GM23338 (cell line): Measurements from ENCODE around the gene EGFL7. TPM values are rescaled to one million over a fixed set of nuclear protein-coding genes. Genes with fewer than 3 reads are reported as not detected.

Experiments used
- ATAC-seq: fragments of 200-7000 bp; cut with Tn5 transposase; 3 replicates; pipeline ENCODE4 v1.9.1; 2020
- DNase-seq: peaks from one replicate; pipeline ENCODE4 v3.0.0-alpha.2; 2015; ENCODE audit warnings: low spot score
- H2AFZ ChIP-seq: fragments of 200-600 bp; sonication (generic); 2 replicates; pipeline ENCODE4 v1.8.0; 2016; ENCODE audit warnings: antibody characterized with exemption, mild to moderate bottlenecking, moderate library complexity
- H3F3A ChIP-seq: fragments of 200-600 bp; sonication (generic); replicated peaks from 2 replicates; pipeline ENCODE4 v1.8.0; 2017; ENCODE audit warnings: antibody characterized with exemption, mixed run types, low read depth
- H3K27ac ChIP-seq: fragments of 200-600 bp; sonication (generic); 2 replicates; pipeline ENCODE4 v1.6.1; 2016; ENCODE audit warnings: low read depth
- H3K27me3 ChIP-seq: fragments of 200-600 bp; sonication (generic); 2 replicates; pipeline ENCODE4 v1.8.0; 2016; ENCODE audit warnings: mild to moderate bottlenecking, mixed run types, moderate library complexity; ENCODE audit not compliant: insufficient read depth
- H3K36me3 ChIP-seq: fragments of 200-600 bp; sonication (generic); 2 replicates; pipeline ENCODE4 v1.8.0; 2016; ENCODE audit warnings: mild to moderate bottlenecking; ENCODE audit not compliant: insufficient read depth
- H3K4me1 ChIP-seq: fragments of 200-600 bp; sonication (generic); 2 replicates; pipeline ENCODE4 v1.8.0; 2016; ENCODE audit warnings: mild to moderate bottlenecking, moderate library complexity; ENCODE audit not compliant: insufficient read depth
- H3K4me2 ChIP-seq: fragments of 200-600 bp; sonication (generic); 2 replicates; pipeline ENCODE4 v1.7.1; 2017; ENCODE audit warnings: mixed run types
- H3K4me3 ChIP-seq: fragments of 200-600 bp; sonication (generic); 2 replicates; pipeline ENCODE4 v1.6.1; 2016; ENCODE audit warnings: mixed run types
- H3K79me2 ChIP-seq: fragments of 200-600 bp; sonication (generic); replicated peaks from 2 replicates; pipeline ENCODE4 v1.8.0; 2017; ENCODE audit warnings: mild to moderate bottlenecking; ENCODE audit not compliant: insufficient read depth
- H3K9me2 ChIP-seq: fragments of 200-600 bp; sonication (generic); 2 replicates; pipeline ENCODE4 v1.8.0; 2017; ENCODE audit not compliant: insufficient read depth
- H4K20me1 ChIP-seq: fragments of 200-600 bp; sonication (generic); replicated peaks from 2 replicates; pipeline ENCODE4 v1.8.0; 2017; ENCODE audit warnings: mild to moderate bottlenecking; ENCODE audit not compliant: insufficient read depth
- H3K27ac Mint-ChIP-seq: 2 replicates; pipeline ENCODE4 v1.8.0; 2020; ENCODE audit warnings: inconsistent platforms, mild to moderate bottlenecking, moderate library complexity, mixed read lengths
- H3K27me3 Mint-ChIP-seq: 3 replicates; pipeline ENCODE4 v1.8.0; 2022; ENCODE audit warnings: low read depth, mild to moderate bottlenecking, moderate library complexity, mixed read lengths, inconsistent platforms; ENCODE audit not compliant: insufficient read depth, poor library complexity
- H3K36me3 Mint-ChIP-seq: 3 replicates; pipeline ENCODE4 v1.8.0; 2021; ENCODE audit warnings: low read depth, mild to moderate bottlenecking, inconsistent platforms, moderate library complexity, mixed read lengths
- H3K4me1 Mint-ChIP-seq: 3 replicates; pipeline ENCODE4 v1.8.0; 2020; ENCODE audit warnings: mild to moderate bottlenecking, inconsistent platforms, mixed read lengths
- H3K4me3 Mint-ChIP-seq: 3 replicates; pipeline ENCODE4 v1.8.0; 2021; ENCODE audit warnings: moderate library complexity, mild to moderate bottlenecking, inconsistent platforms, mixed read lengths
- H3K9me3 Mint-ChIP-seq: 3 replicates; pipeline ENCODE4 v1.8.0; 2020; ENCODE audit warnings: moderate library complexity, mild to moderate bottlenecking, inconsistent platforms, mixed read lengths
- CREB1 ChIP-seq: fragments of 250-450 bp; sonication (Bioruptor Pico); IDR thresholded peaks from 2 replicates; pipeline ENCODE4 v1.5.0; 2020; ENCODE audit warnings: low read depth, mild to moderate bottlenecking, moderate library complexity
- ETS1 ChIP-seq: IDR thresholded peaks from 2 replicates; pipeline ENCODE4 v1.6.1; 2016; ENCODE audit warnings: antibody characterized with exemption
- EZH2 ChIP-seq: fragments of 200-600 bp; sonication (generic); IDR thresholded peaks from one replicate; pipeline ENCODE4 v1.8.0; 2017; ENCODE audit warnings: antibody characterized with exemption, mild to moderate bottlenecking, low read depth; ENCODE audit not compliant: unreplicated experiment
- EZH2phosphoT487 ChIP-seq: fragments of 200-600 bp; sonication (generic); IDR thresholded peaks from one replicate; pipeline ENCODE4 v1.8.1; 2018; ENCODE audit warnings: antibody characterized with exemption; ENCODE audit not compliant: unreplicated experiment
- JUNB ChIP-seq: IDR thresholded peaks from one replicate; pipeline ENCODE4 v1.6.1; 2016; ENCODE audit warnings: antibody characterized with exemption; ENCODE audit not compliant: unreplicated experiment
- NANOG ChIP-seq: IDR thresholded peaks from 2 replicates; pipeline ENCODE4 v1.6.1; 2016; ENCODE audit warnings: antibody characterized with exemption, borderline replicate concordance
- POLR2AphosphoS5 ChIP-seq: IDR thresholded peaks from 2 replicates; pipeline ENCODE4 v1.6.1; 2016; ENCODE audit warnings: antibody characterized with exemption, low read depth
- STAT1 ChIP-seq: IDR thresholded peaks from one replicate; pipeline ENCODE4 v1.6.1; 2016; ENCODE audit warnings: antibody characterized with exemption; ENCODE audit not compliant: unreplicated experiment
- ZNF114 ChIP-seq: fragments of 250-450 bp; sonication (Bioruptor Pico); IDR thresholded peaks from 2 replicates; pipeline ENCODE4 v1.5.0; 2020; ENCODE audit warnings: mild to moderate bottlenecking, moderate library complexity
- ZNF331 ChIP-seq: fragments of 250-450 bp; sonication (Bioruptor Pico); IDR thresholded peaks from 2 replicates; pipeline ENCODE4 v1.5.0; 2020; ENCODE audit warnings: low read depth, mild to moderate bottlenecking, moderate library complexity
- ZNF462 ChIP-seq: fragments of 250-450 bp; sonication (Bioruptor Pico); IDR thresholded peaks from 2 replicates; pipeline ENCODE4 v1.5.0; 2020; ENCODE audit warnings: mild to moderate bottlenecking, moderate library complexity
- polyA plus RNA-seq: library from polyadenylated mRNA; unstranded; fragments of >200 nt; fragmentation: Nextera tagmentation; extraction: Ambion mirVana; gene quantifications from 2 replicates; pipeline ENCODE4 v1.2.1, GENCODE V29; 2016
- total RNA-seq: library from RNA; depleted of rRNA; stranded (reverse); fragments of >200 nt; shearing (Covaris generic); gene quantifications from 2 replicates; pipeline ENCODE4 v1.2.3, GENCODE V29; 2014
- TF ChIP-seq, protein P1 (sequence below), 2 experiments: fragments of 200-600 bp in 1 of 2; sonication (generic) in 1 of 2; conservative IDR thresholded peaks; 2 replicates each; pipeline versions ENCODE4 v1.5.1 to v1.6.1; 2016 to 2017; ENCODE audit warnings: antibody characterized with exemption in 2 of 2, low read depth in 2 of 2, mild to moderate bottlenecking in 2 of 2, moderate library complexity in 1 of 2
- TF ChIP-seq, protein P2 (sequence below): IDR thresholded peaks from one replicate; pipeline ENCODE4 v1.6.1; 2018; ENCODE audit warnings: antibody characterized with exemption; ENCODE audit not compliant: unreplicated experiment

EGFL7 gene
- total and polyA plus RNA-seq, 2 experiments from 2014 or later: 44.4 to 60.8 TPM

DNA sequence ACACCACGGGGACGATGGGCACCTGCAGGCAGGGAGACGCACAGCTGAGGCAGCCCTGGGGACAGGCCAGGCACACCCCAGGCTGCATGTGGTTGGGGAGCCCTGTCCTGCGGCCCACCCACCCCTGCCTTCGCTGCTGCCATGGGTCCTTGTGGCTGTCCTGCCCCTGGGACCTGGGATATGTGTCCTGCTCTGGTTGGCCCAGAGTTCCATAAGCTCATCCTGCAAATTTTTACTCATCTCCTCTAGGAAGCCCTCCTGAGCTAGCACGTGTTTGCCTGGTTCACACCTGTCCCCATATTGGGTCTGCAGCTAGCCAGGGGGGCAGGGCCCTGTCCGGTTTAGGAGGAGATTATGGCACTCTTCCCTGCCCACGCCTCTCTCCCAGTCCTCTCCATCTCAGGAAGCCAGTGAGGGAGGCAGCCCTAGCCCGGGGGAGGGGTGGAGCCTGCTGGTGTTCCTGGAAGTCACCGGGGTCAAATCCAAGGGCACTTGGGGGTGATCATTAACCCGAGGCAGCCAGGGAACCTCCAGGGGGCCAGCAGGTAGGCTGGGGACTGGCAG lies 12.2 kb downstream of the EGFL7 start:
- Histone ChIP-seq H3K4me1 (no peaks in the 10 kb centered on the region), H3K27me3 (no peaks in the 10 kb centered on the region), H4K20me1 (no peaks in the 10 kb centered on the region), H3K9me2 (no peaks in the 10 kb centered on the region), H3F3A (no peaks in the 10 kb centered on the region), H3K79me2 (no peaks in the 10 kb centered on the region), H3K36me3 (no peaks in the 10 kb centered on the region), H3K4me3 (no peak overlapping the region), H3K27ac (no peak overlapping the region), H2AFZ (no peak overlapping the region), H3K4me2 (no peak overlapping the region)
- ATAC-seq (no peak; the same call in 2 of the 3 replicates), DNase-seq (no peak)
- TF ChIP-seq JUNB: no peak
- TF ChIP-seq NANOG: no peak
- TF ChIP-seq, protein P1, sequence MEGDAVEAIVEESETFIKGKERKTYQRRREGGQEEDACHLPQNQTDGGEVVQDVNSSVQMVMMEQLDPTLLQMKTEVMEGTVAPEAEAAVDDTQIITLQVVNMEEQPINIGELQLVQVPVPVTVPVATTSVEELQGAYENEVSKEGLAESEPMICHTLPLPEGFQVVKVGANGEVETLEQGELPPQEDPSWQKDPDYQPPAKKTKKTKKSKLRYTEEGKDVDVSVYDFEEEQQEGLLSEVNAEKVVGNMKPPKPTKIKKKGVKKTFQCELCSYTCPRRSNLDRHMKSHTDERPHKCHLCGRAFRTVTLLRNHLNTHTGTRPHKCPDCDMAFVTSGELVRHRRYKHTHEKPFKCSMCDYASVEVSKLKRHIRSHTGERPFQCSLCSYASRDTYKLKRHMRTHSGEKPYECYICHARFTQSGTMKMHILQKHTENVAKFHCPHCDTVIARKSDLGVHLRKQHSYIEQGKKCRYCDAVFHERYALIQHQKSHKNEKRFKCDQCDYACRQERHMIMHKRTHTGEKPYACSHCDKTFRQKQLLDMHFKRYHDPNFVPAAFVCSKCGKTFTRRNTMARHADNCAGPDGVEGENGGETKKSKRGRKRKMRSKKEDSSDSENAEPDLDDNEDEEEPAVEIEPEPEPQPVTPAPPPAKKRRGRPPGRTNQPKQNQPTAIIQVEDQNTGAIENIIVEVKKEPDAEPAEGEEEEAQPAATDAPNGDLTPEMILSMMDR (conservative IDR thresholded peaks at IDR 0.05; ENCODE audit: low read depth in 2 of 2): no peak
- TF ChIP-seq EZH2: no peak
- no peak for TF ChIP-seq POLR2AphosphoS5
- TF ChIP-seq, protein P2, sequence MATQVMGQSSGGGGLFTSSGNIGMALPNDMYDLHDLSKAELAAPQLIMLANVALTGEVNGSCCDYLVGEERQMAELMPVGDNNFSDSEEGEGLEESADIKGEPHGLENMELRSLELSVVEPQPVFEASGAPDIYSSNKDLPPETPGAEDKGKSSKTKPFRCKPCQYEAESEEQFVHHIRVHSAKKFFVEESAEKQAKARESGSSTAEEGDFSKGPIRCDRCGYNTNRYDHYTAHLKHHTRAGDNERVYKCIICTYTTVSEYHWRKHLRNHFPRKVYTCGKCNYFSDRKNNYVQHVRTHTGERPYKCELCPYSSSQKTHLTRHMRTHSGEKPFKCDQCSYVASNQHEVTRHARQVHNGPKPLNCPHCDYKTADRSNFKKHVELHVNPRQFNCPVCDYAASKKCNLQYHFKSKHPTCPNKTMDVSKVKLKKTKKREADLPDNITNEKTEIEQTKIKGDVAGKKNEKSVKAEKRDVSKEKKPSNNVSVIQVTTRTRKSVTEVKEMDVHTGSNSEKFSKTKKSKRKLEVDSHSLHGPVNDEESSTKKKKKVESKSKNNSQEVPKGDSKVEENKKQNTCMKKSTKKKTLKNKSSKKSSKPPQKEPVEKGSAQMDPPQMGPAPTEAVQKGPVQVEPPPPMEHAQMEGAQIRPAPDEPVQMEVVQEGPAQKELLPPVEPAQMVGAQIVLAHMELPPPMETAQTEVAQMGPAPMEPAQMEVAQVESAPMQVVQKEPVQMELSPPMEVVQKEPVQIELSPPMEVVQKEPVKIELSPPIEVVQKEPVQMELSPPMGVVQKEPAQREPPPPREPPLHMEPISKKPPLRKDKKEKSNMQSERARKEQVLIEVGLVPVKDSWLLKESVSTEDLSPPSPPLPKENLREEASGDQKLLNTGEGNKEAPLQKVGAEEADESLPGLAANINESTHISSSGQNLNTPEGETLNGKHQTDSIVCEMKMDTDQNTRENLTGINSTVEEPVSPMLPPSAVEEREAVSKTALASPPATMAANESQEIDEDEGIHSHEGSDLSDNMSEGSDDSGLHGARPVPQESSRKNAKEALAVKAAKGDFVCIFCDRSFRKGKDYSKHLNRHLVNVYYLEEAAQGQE: no peak
- no peak for TF ChIP-seq ZNF462 (CRISPR knock-in tag)
- no peak for TF ChIP-seq STAT1
- TF ChIP-seq ETS1: no peak
- no peak for TF ChIP-seq ZNF331 (CRISPR knock-in tag)
- no peak for TF ChIP-seq EZH2phosphoT487
- TF ChIP-seq CREB1 (CRISPR knock-in tag): no peak
- no peak for TF ChIP-seq ZNF114 (CRISPR knock-in tag)
- H3K27me3 Mint-ChIP-seq: peaks cover 9% of the 10 kb centered on the region
- no peaks in the 10 kb centered on the region for H3K36me3 Mint-ChIP-seq
- no peak overlapping the region; the same call in 1 of the 2 replicates for H3K27ac Mint-ChIP-seq
- peaks cover 5% of the 10 kb centered on the region; the same call in 1 of the 3 replicates for H3K4me1 Mint-ChIP-seq
- H3K4me3 Mint-ChIP-seq: no peak overlapping the region
- H3K9me3 Mint-ChIP-seq: no peaks in the 10 kb centered on the region
